ENCODE measurements around the gene TSPAN33.

TSPAN33 gene

GRCh38 chr7:129127154-129127553 lies 17.4 kb upstream of the TSPAN33 start:
- Histone ChIP-seq H3K9me3 (ENCODE audit: insufficient read depth, low read length, severe bottlenecking) (no peaks in the 10 kb centered on the region), H3K4me1 (ENCODE audit: insufficient read depth, low read length) (no peaks in the 10 kb centered on the region), H3K36me3 (ENCODE audit: insufficient read depth, low read length) (no peaks in the 10 kb centered on the region), H2AFZ (ENCODE audit: low read depth, low read length) (no peak overlapping the region), H3K27ac (ENCODE audit: low read length) (no peak overlapping the region), H3K4me3 (ENCODE audit: low read depth in 1 of 2, low read length in 2 of 2) (no peak overlapping the region), H3K9ac (ENCODE audit: low read depth, low read length) (no peak overlapping the region), H3K79me2 (ENCODE audit: insufficient read depth, low read length) (no peaks in the 10 kb centered on the region), H3K4me2 (ENCODE audit: insufficient read depth, low read length) (no peak overlapping the region), H4K20me1 (ENCODE audit: insufficient read depth, low read length) (no peaks in the 10 kb centered on the region), H3K27me3 (ENCODE audit: insufficient read depth, low read length, poor library complexity) (peaks cover 3% of the 10 kb centered on the region)
- no peak for TF ChIP-seq EZH2 (IDR thresholded peaks at IDR 0.05; ENCODE audit: borderline replicate concordance, low read depth, low read length, severe bottlenecking)
- TF ChIP-seq, protein P1, sequence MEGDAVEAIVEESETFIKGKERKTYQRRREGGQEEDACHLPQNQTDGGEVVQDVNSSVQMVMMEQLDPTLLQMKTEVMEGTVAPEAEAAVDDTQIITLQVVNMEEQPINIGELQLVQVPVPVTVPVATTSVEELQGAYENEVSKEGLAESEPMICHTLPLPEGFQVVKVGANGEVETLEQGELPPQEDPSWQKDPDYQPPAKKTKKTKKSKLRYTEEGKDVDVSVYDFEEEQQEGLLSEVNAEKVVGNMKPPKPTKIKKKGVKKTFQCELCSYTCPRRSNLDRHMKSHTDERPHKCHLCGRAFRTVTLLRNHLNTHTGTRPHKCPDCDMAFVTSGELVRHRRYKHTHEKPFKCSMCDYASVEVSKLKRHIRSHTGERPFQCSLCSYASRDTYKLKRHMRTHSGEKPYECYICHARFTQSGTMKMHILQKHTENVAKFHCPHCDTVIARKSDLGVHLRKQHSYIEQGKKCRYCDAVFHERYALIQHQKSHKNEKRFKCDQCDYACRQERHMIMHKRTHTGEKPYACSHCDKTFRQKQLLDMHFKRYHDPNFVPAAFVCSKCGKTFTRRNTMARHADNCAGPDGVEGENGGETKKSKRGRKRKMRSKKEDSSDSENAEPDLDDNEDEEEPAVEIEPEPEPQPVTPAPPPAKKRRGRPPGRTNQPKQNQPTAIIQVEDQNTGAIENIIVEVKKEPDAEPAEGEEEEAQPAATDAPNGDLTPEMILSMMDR (IDR thresholded peaks at IDR 0.05; ENCODE audit: borderline replicate concordance, extremely low read depth, low read length, poor library complexity, severe bottlenecking), result no peak
- no peak for DNase-seq
- no peak for ATAC-seq (ENCODE audit: insufficient read depth, low read depth)

DNA sequence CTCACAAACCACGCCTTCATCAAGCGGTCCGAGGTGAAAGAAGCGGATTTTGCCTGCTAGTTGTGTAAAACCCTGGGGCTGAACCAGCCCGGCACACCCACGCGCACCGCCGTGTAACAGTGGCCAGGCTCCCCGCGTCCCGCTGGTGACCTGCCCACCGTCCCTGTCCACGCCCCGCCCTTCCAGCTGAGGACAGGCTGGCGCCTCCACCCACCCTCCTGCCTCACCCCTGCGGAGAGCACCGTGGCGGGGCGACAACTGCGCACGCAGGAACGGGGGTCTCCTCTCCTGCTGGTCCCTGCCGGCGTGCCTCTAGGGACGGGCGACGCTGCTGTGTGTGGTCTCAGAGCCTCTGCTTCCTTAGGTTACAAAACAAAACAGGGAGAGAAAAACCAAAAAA lies 16.9 kb upstream of the TSPAN33 start:
- no peak overlapping the region for H3K4me2 ChIP-seq (ENCODE audit: insufficient read depth, low read length)
- peaks cover 3% of the 10 kb centered on the region for H3K27me3 ChIP-seq (ENCODE audit: insufficient read depth, low read length, poor library complexity)

GRCh38 chr7:129134356-129134987 lies 10.0 kb upstream of the TSPAN33 start:
- no peak for DNase-seq
- TF ChIP-seq, protein P1 (IDR thresholded peaks at IDR 0.05; ENCODE audit: borderline replicate concordance, extremely low read depth, low read length, poor library complexity, severe bottlenecking), result no peak
- TF ChIP-seq EZH2 (IDR thresholded peaks at IDR 0.05; ENCODE audit: borderline replicate concordance, low read depth, low read length, severe bottlenecking), result no peak
- Histone ChIP-seq H2AFZ (ENCODE audit: low read depth, low read length) (peak overlapping the region; percentile 7; the same call in 1 of the 2 replicates), H3K27ac (ENCODE audit: low read length) (no peak overlapping the region), H3K4me1 (ENCODE audit: insufficient read depth, low read length) (no peaks in the 10 kb centered on the region), H3K27me3 (ENCODE audit: insufficient read depth, low read length, poor library complexity) (no peaks in the 10 kb centered on the region), H3K36me3 (ENCODE audit: insufficient read depth, low read length) (no peaks in the 10 kb centered on the region), H4K20me1 (ENCODE audit: insufficient read depth, low read length) (no peaks in the 10 kb centered on the region), H3K9ac (ENCODE audit: low read depth, low read length) (no peak overlapping the region), H3K79me2 (ENCODE audit: insufficient read depth, low read length) (no peaks in the 10 kb centered on the region), H3K9me3 (ENCODE audit: insufficient read depth, low read length, severe bottlenecking) (no peaks in the 10 kb centered on the region), H3K4me3 (ENCODE audit: low read depth in 1 of 2, low read length in 2 of 2) (no peak overlapping the region), H3K4me2 (ENCODE audit: insufficient read depth, low read length) (no peak overlapping the region)
- no peak for ATAC-seq (ENCODE audit: insufficient read depth, low read depth)

More for the DNA sequence above, 16.9 kb upstream of the TSPAN33 start:
- no peak overlapping the region for H3K27ac ChIP-seq (ENCODE audit: low read length)
- no peaks in the 10 kb centered on the region for H3K79me2 ChIP-seq (ENCODE audit: insufficient read depth, low read length)
- H3K9me3 ChIP-seq (ENCODE audit: insufficient read depth, low read length, severe bottlenecking), result no peaks in the 10 kb centered on the region
- no peak overlapping the region for H3K4me3 ChIP-seq (ENCODE audit: low read depth in 1 of 2, low read length in 2 of 2)
- H3K36me3 ChIP-seq (ENCODE audit: insufficient read depth, low read length), result no peaks in the 10 kb centered on the region
- no peaks in the 10 kb centered on the region for H3K4me1 ChIP-seq (ENCODE audit: insufficient read depth, low read length)
- DNase-seq (no peak), ATAC-seq (ENCODE audit: insufficient read depth, low read depth) (no peak)
- H4K20me1 ChIP-seq (ENCODE audit: insufficient read depth, low read length), result no peaks in the 10 kb centered on the region
- H2AFZ ChIP-seq (ENCODE audit: low read depth, low read length), result no peak overlapping the region
- TF ChIP-seq, protein P1 (IDR thresholded peaks at IDR 0.05; ENCODE audit: borderline replicate concordance, extremely low read depth, low read length, poor library complexity, severe bottlenecking), result no peak
- no peak for TF ChIP-seq EZH2 (IDR thresholded peaks at IDR 0.05; ENCODE audit: borderline replicate concordance, low read depth, low read length, severe bottlenecking)
- H3K9ac ChIP-seq (ENCODE audit: low read depth, low read length), result no peak overlapping the region
